ENCODE measurements around the gene PARN. TPM values are rescaled to one million over a fixed set of nuclear protein-coding genes. Genes with fewer than 3 reads are reported as not detected.

PARN gene
- total and polyA plus RNA-seq, 7 donors = 10.3 to 20.9 (median 14.1) TPM

DNA sequence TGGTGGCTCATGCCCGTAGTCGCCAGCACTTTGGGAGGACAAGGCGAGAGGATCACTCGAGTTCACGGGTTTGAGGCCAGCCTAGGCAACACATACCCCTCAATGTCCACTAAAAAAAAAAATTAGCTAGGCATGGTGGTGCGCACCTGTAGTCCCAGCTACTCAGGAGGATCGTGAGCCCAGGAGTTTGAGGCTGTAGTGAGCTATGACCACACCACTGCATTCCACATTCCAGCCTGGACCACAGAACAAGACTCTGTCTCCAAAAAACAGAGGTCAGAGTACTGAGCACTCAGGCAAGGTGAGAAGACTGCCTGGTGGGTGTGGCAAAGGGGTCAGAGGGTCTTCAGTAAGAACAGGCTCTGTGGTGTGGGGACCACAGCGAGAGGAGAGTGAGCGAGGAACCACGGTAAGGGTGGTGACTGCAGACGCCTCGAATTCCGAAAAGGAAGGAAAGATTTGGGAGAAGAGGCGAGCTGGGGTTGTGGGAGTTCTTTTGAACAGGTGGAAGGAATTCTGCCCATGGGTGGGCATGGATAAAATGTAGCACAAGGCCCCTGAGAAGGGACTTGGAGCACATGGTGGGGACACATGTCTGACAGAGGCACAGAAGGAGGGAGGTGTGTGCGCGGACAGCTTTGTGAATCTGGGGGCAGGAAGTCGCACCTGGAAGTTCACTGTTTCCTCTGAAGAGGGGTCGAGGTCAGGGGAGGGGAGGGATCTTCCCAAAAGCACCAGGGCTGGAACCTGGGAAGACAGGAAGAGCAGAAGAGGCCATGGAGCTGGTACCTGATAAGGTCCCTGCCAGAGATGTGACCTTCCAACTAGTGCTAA is 134.6 kb downstream of the PARN start:
- no peaks in the 10 kb centered on the region for H3K27me3 ChIP-seq (ENCODE audit: insufficient read depth in 3 of 3, low read length in 2 of 3)
- H3K9me3 ChIP-seq = no peaks in the 10 kb centered on the region
- ATAC-seq (no peak), DNase-seq (no peak)
- 93 to 95% (median 94%) methylated on average over 18 of the region's 18 CpGs for WGBS, 3 donors
- TF ChIP-seq, protein P1, sequence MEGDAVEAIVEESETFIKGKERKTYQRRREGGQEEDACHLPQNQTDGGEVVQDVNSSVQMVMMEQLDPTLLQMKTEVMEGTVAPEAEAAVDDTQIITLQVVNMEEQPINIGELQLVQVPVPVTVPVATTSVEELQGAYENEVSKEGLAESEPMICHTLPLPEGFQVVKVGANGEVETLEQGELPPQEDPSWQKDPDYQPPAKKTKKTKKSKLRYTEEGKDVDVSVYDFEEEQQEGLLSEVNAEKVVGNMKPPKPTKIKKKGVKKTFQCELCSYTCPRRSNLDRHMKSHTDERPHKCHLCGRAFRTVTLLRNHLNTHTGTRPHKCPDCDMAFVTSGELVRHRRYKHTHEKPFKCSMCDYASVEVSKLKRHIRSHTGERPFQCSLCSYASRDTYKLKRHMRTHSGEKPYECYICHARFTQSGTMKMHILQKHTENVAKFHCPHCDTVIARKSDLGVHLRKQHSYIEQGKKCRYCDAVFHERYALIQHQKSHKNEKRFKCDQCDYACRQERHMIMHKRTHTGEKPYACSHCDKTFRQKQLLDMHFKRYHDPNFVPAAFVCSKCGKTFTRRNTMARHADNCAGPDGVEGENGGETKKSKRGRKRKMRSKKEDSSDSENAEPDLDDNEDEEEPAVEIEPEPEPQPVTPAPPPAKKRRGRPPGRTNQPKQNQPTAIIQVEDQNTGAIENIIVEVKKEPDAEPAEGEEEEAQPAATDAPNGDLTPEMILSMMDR (IDR thresholded peaks at IDR 0.05) = no peak
- H3K4me3 ChIP-seq = no peak overlapping the region
- no peaks in the 10 kb centered on the region for H3K36me3 ChIP-seq (ENCODE audit: insufficient read depth in 1 of 2, low read depth in 1 of 2)
- H3K4me1 ChIP-seq = peaks cover 66% of the 10 kb centered on the region
- intact Hi-C loops (cut with DNase I) = loop anchor here (2.0 to 10.0 kb wide), 2 partner anchors 191 to 195 kb away; no protein-coding TSS in a partner anchor
- H3K27ac ChIP-seq = peak overlapping the region; percentile 88

GRCh38 chr16:14494396-14494966 is 135.6 kb downstream of the PARN start:
- 95 to 97% (median 96%) methylated on average over 12 of the region's 12 CpGs for WGBS, 3 donors
- H3K27me3 ChIP-seq (ENCODE audit: insufficient read depth in 3 of 3, low read length in 2 of 3) = no peaks in the 10 kb centered on the region
- intact Hi-C loops (cut with DNase I) = loop anchor here (2.0 to 10.0 kb wide), 2 partner anchors 190 to 194 kb away; no protein-coding TSS in a partner anchor
- H3K4me3 ChIP-seq = no peak overlapping the region
- H3K9me3 ChIP-seq = no peaks in the 10 kb centered on the region
- H3K27ac ChIP-seq = peak overlapping the region; percentile 37
- DNase-seq = no peak
- TF ChIP-seq, protein P1 (IDR thresholded peaks at IDR 0.05) = no peak
- peaks cover 68% of the 10 kb centered on the region for H3K4me1 ChIP-seq
- H3K36me3 ChIP-seq (ENCODE audit: insufficient read depth in 1 of 2, low read depth in 1 of 2) = no peaks in the 10 kb centered on the region
- no peak for ATAC-seq

DNA sequence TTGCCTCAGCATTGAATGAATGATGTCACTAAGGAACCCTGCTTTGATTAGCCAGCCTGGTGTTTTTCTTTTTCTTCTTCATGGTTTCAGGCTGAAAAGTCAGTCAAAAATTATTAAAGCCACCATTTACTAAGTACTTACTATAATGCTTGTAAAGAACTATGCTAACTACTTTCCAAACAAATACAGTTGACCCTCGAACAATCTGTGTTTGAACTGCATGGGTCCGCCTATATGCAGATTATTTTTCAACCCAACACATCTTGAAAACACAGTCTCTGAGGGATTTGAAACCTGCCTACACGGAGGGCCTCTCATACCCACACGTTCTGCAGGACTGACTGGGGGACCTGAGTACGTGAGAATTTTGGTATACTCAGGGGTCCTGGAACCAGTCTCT is 136.3 kb downstream of the PARN start:
- TF ChIP-seq, protein P1 (IDR thresholded peaks at IDR 0.05) = no peak
- Histone ChIP-seq H3K4me1 (peaks cover 62% of the 10 kb centered on the region), H3K27ac (peak overlapping the region; percentile 37), H3K27me3 (ENCODE audit: insufficient read depth in 3 of 3, low read length in 2 of 3) (no peaks in the 10 kb centered on the region), H3K36me3 (ENCODE audit: insufficient read depth in 1 of 2, low read depth in 1 of 2) (no peaks in the 10 kb centered on the region), H3K9me3 (no peaks in the 10 kb centered on the region), H3K4me3 (no peak overlapping the region)
- ATAC-seq (no peak), DNase-seq (no peak)
- intact Hi-C loops (cut with DNase I) = loop anchor here (2.0 to 10.0 kb wide), 2 partner anchors 189 to 193 kb away; no protein-coding TSS in a partner anchor
- 90 to 97% (median 93%) methylated on average over 5 of the region's 5 CpGs for WGBS, 3 donors

DNA sequence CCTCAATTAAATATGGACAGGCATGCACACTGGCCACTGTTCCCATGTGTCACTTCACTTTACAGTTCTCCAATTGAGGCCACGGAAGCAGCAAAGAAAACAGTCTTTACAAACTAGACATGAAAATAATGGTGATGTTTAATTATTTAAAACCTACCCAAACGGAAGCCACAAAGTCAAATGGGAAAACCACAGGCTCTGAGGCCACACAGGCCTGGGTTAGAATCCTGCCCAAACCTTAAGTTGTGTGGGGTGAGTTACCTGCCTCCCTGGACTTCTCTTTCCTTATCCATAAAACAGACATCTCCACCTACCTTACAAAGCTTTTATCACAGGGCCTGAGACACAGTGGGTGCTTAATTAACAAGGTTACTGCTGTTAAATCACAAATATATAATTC is 137.4 kb downstream of the PARN start:
- 80 to 90% (median 83%) methylated on average over 2 of the region's 2 CpGs for WGBS, 3 donors
- peaks cover 50% of the 10 kb centered on the region for H3K4me1 ChIP-seq
- no peak for DNase-seq

More for the DNA sequence above, 137.4 kb downstream of the PARN start:
- peak overlapping the region; percentile 92 for H3K27ac ChIP-seq
- H3K36me3 ChIP-seq (ENCODE audit: insufficient read depth in 1 of 2, low read depth in 1 of 2) = no peaks in the 10 kb centered on the region
- H3K4me3 ChIP-seq = no peak overlapping the region
- H3K27me3 ChIP-seq (ENCODE audit: insufficient read depth in 3 of 3, low read length in 2 of 3) = no peaks in the 10 kb centered on the region
- no peaks in the 10 kb centered on the region for H3K9me3 ChIP-seq
- ATAC-seq = no peak
- TF ChIP-seq, protein P1 (IDR thresholded peaks at IDR 0.05) = no peak
- intact Hi-C loops (cut with DNase I) = loop anchor here in 1 of 2 donors (10.0 kb wide), 1 partner anchor 188 kb away; no protein-coding TSS in a partner anchor

All from psoas muscle (tissue), 8 donors.